Lower lobe of right lung (tissue), 2 donors: ENCODE results near the gene FANCC. TPM values are rescaled to one million over a fixed set of nuclear protein-coding genes. Genes with fewer than 3 reads are reported as not detected.

ENCODE experiments used
- ATAC-seq, 2 donors: fragments of 200-7000 bp; cut with Tn5 transposase; one replicate each; pipeline ENCODE4 v1.9.1; 2020 to 2022; ENCODE audit warnings: mild to moderate bottlenecking in 2 of 2, moderate library complexity in 2 of 2
- DNase-seq: peaks from one replicate; pipeline ENCODE4 v3.0.0-alpha.2; 2020
- H3K27ac ChIP-seq: fragments of 200-600 bp; one replicate; pipeline ENCODE4 v1.8.0; 2022
- H3K27me3 ChIP-seq: fragments of 200-600 bp; one replicate; pipeline ENCODE4 v1.8.0; 2022; ENCODE audit warnings: low read depth
- H3K36me3 ChIP-seq: fragments of 200-600 bp; one replicate; pipeline ENCODE4 v1.8.0; 2022; ENCODE audit warnings: mild to moderate bottlenecking
- H3K4me1 ChIP-seq: fragments of 200-600 bp; one replicate; pipeline ENCODE4 v1.8.0; 2022
- H3K4me3 ChIP-seq: fragments of 200-600 bp; one replicate; pipeline ENCODE4 v1.8.0; 2022; ENCODE audit warnings: mild to moderate bottlenecking
- H3K9me3 ChIP-seq: fragments of 200-600 bp; one replicate; pipeline ENCODE4 v1.8.0; 2022
- CTCF ChIP-seq: fragments of 200-600 bp; IDR thresholded peaks from one replicate; pipeline ENCODE4 v1.8.0; 2022; ENCODE audit warnings: antibody characterized with exemption, mild to moderate bottlenecking
- intact Hi-C: fragments of 100-400 bp; cut with DNase I; formaldehyde crosslinking; loops from one replicate; pipeline ENCODE4 v1.11.0; 2022
- total RNA-seq: library from RNA; stranded (reverse); fragmentation: NEBNext Ultra II Directional; extraction: Animal tissue kit (Norgen Biotek cat#: 25700); gene quantifications from one replicate; pipeline ENCODE4 v1.2.1, GENCODE V29; 2021
- donor health status: DM: no; HTN: yes; CAD: no; lungs with severe emphysema.

Gene FANCC
- total RNA-seq, 1 donor from 2014 or later, result 11.3 TPM

GRCh38 chr9:95138474-95138873 is 179.0 kb downstream of the FANCC start:
- no peak for DNase-seq
- intact Hi-C loops, result no loop called here

GRCh38 chr9:95137587-95138145 is 179.8 kb downstream of the FANCC start:
- peak in 1 of 2 donors; percentile 39 for ATAC-seq
- no peaks in the 10 kb centered on the region for H3K4me1 ChIP-seq
- no peaks in the 10 kb centered on the region for H3K9me3 ChIP-seq
- H3K27me3 ChIP-seq, result no peaks in the 10 kb centered on the region
- TF ChIP-seq CTCF, result no peak
- no peak overlapping the region for H3K4me3 ChIP-seq
- H3K27ac ChIP-seq, result no peak overlapping the region
- no peak for DNase-seq
- peaks cover 5% of the 10 kb centered on the region for H3K36me3 ChIP-seq
- intact Hi-C loops, result no loop called here

More at GRCh38 chr9:95138474-95138873, 179.0 kb downstream of the FANCC start:
- no peaks in the 10 kb centered on the region for H3K4me1 ChIP-seq
- no peak overlapping the region for H3K27ac ChIP-seq
- ATAC-seq, result no peak
- H3K9me3 ChIP-seq, result no peaks in the 10 kb centered on the region
- H3K36me3 ChIP-seq, result peaks cover 5% of the 10 kb centered on the region
- no peaks in the 10 kb centered on the region for H3K27me3 ChIP-seq
- no peak overlapping the region for H3K4me3 ChIP-seq
- TF ChIP-seq CTCF, result no peak

GRCh38 chr9:95135756-95136155 is 181.8 kb downstream of the FANCC start:
- Histone ChIP-seq H3K4me1 (peaks cover 8% of the 10 kb centered on the region), H3K27ac (no peak overlapping the region), H3K4me3 (no peak overlapping the region), H3K27me3 (no peaks in the 10 kb centered on the region), H3K9me3 (no peaks in the 10 kb centered on the region), H3K36me3 (peaks cover 5% of the 10 kb centered on the region)
- TF ChIP-seq CTCF, result no peak
- ATAC-seq (no peak), DNase-seq (no peak)
- intact Hi-C loops, result no loop called here

GRCh38 chr9:95134457-95134881 is 183.0 kb downstream of the FANCC start:
- intact Hi-C loops, result loop anchor here (5.0 kb wide), 1 partner anchor 452 kb away; no protein-coding TSS in a partner anchor
- Histone ChIP-seq H3K27ac (no peak overlapping the region), H3K27me3 (no peaks in the 10 kb centered on the region), H3K4me3 (no peak overlapping the region), H3K4me1 (peaks cover 20% of the 10 kb centered on the region), H3K9me3 (no peaks in the 10 kb centered on the region), H3K36me3 (peaks cover 5% of the 10 kb centered on the region)
- DNase-seq (no peak), ATAC-seq (no peak)
- TF ChIP-seq CTCF, result no peak

- H3K36me3 ChIP-seq, result peaks cover 5% of the 10 kb centered on the region
- ATAC-seq, result no peak
- H3K27me3 ChIP-seq, result no peaks in the 10 kb centered on the region
- no peak overlapping the region for H3K27ac ChIP-seq
- no peaks in the 10 kb centered on the region for H3K9me3 ChIP-seq
- no peak for TF ChIP-seq CTCF
- no peak for DNase-seq
- H3K4me1 ChIP-seq, result peaks cover 21% of the 10 kb centered on the region
- H3K4me3 ChIP-seq, result no peak overlapping the region
- intact Hi-C loops, result loop anchor here (5.0 kb wide), 1 partner anchor 451 kb away; no protein-coding TSS in a partner anchor
Observed at GRCh38 chr9:95133325-95133705, 184.2 kb downstream of the FANCC start.
